DMS53 treated with DMSO at 0.1 percent for 48 hours (cell line): ENCODE results near the gene RBM4.
A peak's percentile ranks its signal among the peaks of the same experiment; 100 is the strongest.

ENCODE experiments used
- DNase-seq: peaks from one replicate; lab custom pipeline; 2025; ENCODE audit not compliant: unreplicated experiment; lab: John Stamatoyannopoulos, UW

Gene RBM4

GRCh38 chr11:66651016-66651415 lies 12.5 kb downstream of the RBM4 start:
- DNase-seq: no peak

GRCh38 chr11:66652651-66653050 lies 14.1 kb downstream of the RBM4 start:
- DNase-seq: no peak

DNA sequence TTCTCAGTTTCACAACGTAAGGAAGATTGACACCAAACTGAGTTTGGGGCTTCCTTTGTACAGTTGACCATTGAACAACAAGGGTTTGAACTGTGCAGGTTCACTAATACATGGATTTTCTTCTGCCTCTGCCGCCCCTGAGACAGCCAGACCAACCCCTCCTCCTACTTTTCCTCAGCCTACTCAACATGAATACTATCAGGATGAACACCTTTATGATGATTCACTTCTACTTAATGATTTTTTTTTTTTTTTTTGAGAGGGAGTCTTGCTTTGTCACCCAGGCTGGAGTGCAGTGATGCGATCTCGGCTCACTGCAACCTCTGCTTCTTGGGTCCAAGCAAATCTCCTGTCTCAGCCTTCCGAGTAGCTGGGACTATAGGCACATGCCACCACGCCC lies 14.6 kb downstream of the RBM4 start:
- DNase-seq: no peak

DNA sequence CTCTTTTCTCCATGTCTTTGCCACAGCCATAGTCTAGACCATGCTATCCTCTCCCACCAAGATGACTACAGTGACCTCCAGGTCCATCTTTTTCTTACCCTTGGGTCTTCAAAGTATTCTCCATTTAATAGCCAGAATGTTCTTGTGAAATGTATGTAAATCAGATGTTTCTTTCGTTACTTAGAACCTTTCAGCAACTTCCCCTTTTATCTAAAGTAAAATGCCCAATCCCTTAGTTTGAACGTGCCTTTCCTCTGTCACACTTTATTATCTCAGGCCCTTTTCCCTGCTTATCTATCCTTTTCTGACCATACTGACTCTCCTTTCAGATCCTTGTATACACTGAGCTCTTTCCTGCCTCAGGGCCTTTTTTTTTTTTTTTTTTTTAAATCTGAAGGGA lies 21.3 kb downstream of the RBM4 start:
- DNase-seq: no peak

GRCh38 chr11:66663741-66664296 lies 25.3 kb downstream of the RBM4 start:
- DNase-seq: no peak

DNA sequence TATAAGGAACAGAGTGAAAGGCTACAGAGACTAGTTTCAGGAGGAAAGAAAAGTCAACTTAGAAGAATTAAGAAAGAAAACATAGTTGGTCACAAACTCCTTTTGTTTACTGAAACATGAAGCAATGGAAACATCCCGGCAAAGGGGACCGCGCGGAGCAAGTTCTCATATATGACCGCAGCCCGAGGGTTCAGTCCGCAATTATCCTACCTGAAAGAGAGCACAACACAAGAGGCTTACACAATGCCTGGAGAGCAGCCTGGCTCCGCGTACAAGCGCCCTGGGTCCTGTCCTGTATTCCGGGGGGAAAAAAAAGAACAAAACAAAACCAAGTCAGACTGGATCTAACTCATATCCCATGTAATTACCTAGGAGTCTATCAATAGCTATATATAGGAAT lies 26.9 kb downstream of the RBM4 start:
- no peak for DNase-seq

GRCh38 chr11:66670816-66671215 lies 32.3 kb downstream of the RBM4 start:
- no peak for DNase-seq

- DNase-seq: no peak
Observed at GRCh38 chr11:66674964-66675602, 36.6 kb downstream of the RBM4 start.

DNA sequence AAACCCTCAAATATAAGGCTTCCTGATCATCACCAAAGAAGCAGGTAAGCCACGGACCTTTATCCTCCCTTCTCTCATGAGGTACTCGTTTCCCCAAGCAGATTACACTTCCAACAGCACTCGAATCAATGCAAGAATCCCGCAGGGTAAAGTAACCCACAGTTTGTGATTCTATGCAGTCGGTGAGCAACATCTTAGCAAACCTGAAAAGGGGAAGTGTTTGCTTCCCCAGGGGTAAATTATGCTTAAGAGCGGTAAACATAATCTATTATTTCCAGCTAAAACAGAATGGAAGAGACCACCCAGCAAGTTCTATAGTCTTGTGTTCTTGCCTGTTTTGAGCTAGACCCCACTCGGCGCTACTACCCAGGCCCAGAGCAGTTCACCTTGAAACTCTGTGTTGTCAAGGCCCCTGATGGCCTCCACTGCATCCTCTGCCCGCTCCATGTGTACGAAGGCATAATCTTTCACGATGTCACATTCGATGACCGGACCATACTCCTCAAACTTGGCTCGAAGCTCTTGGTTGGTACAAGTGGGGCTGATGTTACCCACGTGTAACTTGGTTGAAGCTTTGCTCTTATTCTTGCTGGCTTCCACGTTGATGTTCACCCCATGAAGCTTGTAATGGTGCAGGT lies 37.9 kb downstream of the RBM4 start:
- no peak for DNase-seq

GRCh38 chr11:66676931-66677598 lies 38.6 kb downstream of the RBM4 start:
- DNase-seq: peak; percentile 67

- peak; percentile 95 for DNase-seq
Observed at GRCh38 chr11:66677599-66678375, 39.3 kb downstream of the RBM4 start, which contains the start of gene RBM4B. Gene RBM4B (minus strand): TSS chr11:66677887. CDS start chr11:66677079, 808 bp downstream.

- no peak for DNase-seq
Observed at GRCh38 chr11:66680966-66681645, 42.6 kb downstream of the RBM4 start.

DNA sequence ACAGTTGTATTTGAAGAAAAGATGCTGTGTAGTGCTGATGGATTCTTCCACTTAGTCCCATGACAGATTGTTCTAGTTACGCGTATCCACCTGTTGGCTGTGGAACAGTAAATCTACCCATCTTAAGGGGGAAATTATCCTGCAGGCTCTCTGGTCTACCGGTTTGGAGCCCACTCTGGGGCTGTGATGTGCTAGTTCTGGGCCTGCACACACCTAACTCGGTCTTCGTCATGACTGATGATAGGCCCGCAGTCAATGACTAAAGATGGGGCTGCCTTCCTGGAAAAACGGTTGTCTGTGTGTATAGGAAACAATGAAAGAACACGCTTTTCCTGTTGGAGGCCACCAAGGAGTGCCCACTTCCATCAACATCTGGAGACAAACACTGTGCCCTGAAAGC lies 45.4 kb downstream of the RBM4 start:
- DNase-seq: no peak

DNA sequence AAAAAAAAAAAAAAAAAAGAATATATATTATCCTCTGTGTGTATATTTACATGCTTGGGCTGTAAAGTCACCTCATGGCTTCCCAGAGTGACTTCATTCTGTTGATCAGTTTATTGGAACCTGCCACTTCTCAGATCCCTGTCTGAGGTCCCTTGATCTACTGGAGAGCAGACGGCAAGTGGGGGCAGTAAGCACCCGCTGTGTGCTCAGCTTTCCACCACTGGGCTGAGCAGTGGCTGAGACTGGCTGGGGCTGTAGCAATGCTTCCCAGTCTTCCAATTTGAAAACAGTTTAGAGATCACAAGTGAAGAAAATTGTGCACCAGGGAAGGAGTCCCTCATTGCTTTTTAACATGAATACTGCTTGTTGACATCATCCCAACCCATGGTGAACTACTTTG lies 46.1 kb downstream of the RBM4 start:
- no peak for DNase-seq

GRCh38 chr11:66685276-66686099 lies 47.0 kb downstream of the RBM4 start:
- no peak for DNase-seq

- no peak for DNase-seq
Observed at GRCh38 chr11:66686100-66686785, 47.7 kb downstream of the RBM4 start.

DNA sequence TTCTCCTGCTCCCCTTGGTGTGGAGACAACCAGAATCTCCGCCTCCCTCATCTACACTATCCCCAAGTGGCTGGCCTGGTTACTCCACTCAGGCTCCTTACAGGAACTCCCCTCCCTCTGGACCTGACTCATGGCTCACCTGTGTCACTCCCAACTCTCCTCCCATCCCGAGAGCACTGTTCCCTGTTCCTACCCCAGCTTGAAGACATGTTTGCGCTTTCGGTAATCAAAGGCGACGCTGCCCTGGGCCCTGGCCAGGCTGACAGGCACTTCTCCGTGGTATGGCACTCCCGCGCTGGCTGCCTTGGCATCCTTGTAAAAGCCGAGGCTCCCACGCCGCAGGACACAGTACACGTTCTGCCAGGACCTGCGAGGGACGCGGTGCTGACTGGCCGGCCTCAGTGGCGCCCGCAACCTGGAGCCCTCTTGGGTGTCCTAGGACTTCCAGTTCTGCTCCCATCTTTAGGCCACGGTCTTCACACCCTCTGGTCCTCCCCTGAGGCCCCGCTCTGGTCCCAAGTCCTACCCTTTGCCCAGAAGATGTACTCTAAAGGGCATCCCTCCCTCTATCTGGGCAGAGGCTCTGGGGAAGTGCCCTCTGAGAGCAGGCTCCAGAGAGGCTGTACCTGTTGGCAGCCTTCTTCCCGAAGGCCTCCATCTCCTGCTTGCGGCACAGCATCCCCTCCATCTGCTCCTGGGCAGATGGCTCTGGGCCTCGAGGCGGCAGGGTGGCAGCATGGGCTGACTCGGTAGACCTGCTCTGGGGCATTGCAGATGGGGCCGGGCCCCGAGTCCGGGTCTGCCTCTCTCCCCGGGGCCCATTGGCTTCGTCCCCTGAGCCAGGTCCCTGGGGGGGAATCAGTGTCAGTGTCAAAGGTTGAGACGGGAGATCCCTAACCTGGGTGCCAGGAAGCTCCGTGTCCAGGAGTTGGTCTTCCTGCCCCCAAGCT lies 48.6 kb downstream of the RBM4 start:
- DNase-seq: no peak

- no peak for DNase-seq
Observed at GRCh38 chr11:66687831-66688281, 49.4 kb downstream of the RBM4 start.
